Measurements from ENCODE around the gene NYAP2.

The NYAP2 gene

GRCh38 chr2:225463449-225463848 is 63.9 kb downstream of the NYAP2 start:
- Histone ChIP-seq H3K4me1 (ENCODE audit: control extremely low read depth in 1 of 4, control insufficient read depth in 4 of 4, insufficient read depth in 4 of 4, low read length in 3 of 4) (peaks cover 0 to 25% (median 3%) of the 10 kb centered on the region in 4 experiments), H3K4me3 (ENCODE audit: control insufficient read depth in 1 of 7, extremely low read depth in 1 of 7, insufficient read depth in 4 of 7, low read depth in 2 of 7, low read length in 6 of 7) (no peak overlapping the region), H3K36me3 (ENCODE audit: control insufficient read depth in 4 of 4, insufficient read depth in 4 of 4, low read length in 3 of 4) (no peaks in the 10 kb centered on the region), H3K9me3 (ENCODE audit: control extremely low read depth in 1 of 5, control insufficient read depth in 4 of 5, insufficient read depth in 2 of 5, low read depth in 1 of 5, low read length in 4 of 5) (no peaks in the 10 kb centered on the region), H3K27me3 (replicated peaks in 2 of 5; ENCODE audit: control insufficient read depth in 4 of 5, insufficient read depth in 5 of 5, low read length in 4 of 5) (no peaks in the 10 kb centered on the region), H3K27ac (ENCODE audit: insufficient read depth in 1 of 2, low read depth in 1 of 2, low read length in 2 of 2, poor library complexity in 1 of 2, severe bottlenecking in 2 of 2) (no peak overlapping the region)
- POLR2A ChIA-PET = no interaction called here
- no CpG with 5 or more reads among the region's 1 CpG for WGBS (ENCODE audit: insufficient coverage)
- CTCF ChIA-PET = no interaction called here
- no peak for DNase-seq

- ChIA-PET POLR2A (interaction anchor here (0.6 kb wide), 1 partner anchor 78 kb away, joined by 4 read pairs; no protein-coding TSS in a partner anchor), CTCF (interaction anchor here (0.7 kb wide), 1 partner anchor 201 kb away, joined by 3 read pairs; no protein-coding TSS in a partner anchor)
- Histone ChIP-seq H3K27ac (ENCODE audit: insufficient read depth in 1 of 2, low read depth in 1 of 2, low read length in 2 of 2, poor library complexity in 1 of 2, severe bottlenecking in 2 of 2) (peak overlapping the region in 1 of 2 experiments; percentile 32), H3K36me3 (ENCODE audit: control insufficient read depth in 4 of 4, insufficient read depth in 4 of 4, low read length in 3 of 4) (no peaks in the 10 kb centered on the region), H3K27me3 (replicated peaks in 2 of 5; ENCODE audit: control insufficient read depth in 4 of 5, insufficient read depth in 5 of 5, low read length in 4 of 5) (no peaks in the 10 kb centered on the region), H3K9me3 (ENCODE audit: control extremely low read depth in 1 of 5, control insufficient read depth in 4 of 5, insufficient read depth in 2 of 5, low read depth in 1 of 5, low read length in 4 of 5) (no peaks in the 10 kb centered on the region), H3K4me1 (ENCODE audit: control extremely low read depth in 1 of 4, control insufficient read depth in 4 of 4, insufficient read depth in 4 of 4, low read length in 3 of 4) (peaks cover 0 to 25% (median 3%) of the 10 kb centered on the region in 4 experiments), H3K4me3 (ENCODE audit: control insufficient read depth in 1 of 7, extremely low read depth in 1 of 7, insufficient read depth in 4 of 7, low read depth in 2 of 7, low read length in 6 of 7) (peak overlapping the region in 5 of 7 experiments; percentile 16 to 82 (median 60))
- WGBS (ENCODE audit: insufficient coverage) = 57% methylated on average over 7 of the region's 10 CpGs
- peak; percentile 22 to 45 (median 28) for DNase-seq
Measured at GRCh38 chr2:225464346-225465025, 65.0 kb downstream of the NYAP2 start.

DNA sequence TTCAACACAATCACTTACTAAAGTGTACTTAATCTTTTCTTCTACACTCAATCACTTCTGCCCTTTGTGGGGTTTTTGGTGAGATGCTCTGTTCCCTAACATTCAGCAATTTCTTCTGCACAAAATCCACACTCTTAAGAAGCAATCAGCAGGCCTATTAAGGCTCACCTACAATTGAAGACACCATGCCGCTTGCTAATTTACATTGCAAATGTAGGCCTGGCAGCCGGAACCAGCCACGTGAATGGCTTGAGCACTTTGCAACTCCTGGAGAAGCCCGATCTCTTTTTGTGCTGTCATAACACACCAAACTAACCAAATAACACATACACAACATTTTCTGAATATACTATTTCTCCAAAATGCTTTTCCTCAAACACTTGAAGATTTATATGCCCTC is 66.3 kb downstream of the NYAP2 start:
- POLR2A ChIA-PET = no interaction called here
- WGBS (ENCODE audit: insufficient coverage) = 100% methylated on average over 3 of the region's 4 CpGs

GRCh38 chr2:225466891-225467604 is 67.5 kb downstream of the NYAP2 start:
- Histone ChIP-seq H3K4me1 (ENCODE audit: control extremely low read depth in 1 of 4, control insufficient read depth in 4 of 4, insufficient read depth in 4 of 4, low read length in 3 of 4) (peaks cover 0 to 25% (median 3%) of the 10 kb centered on the region in 4 experiments), H3K36me3 (ENCODE audit: control insufficient read depth in 4 of 4, insufficient read depth in 4 of 4, low read length in 3 of 4) (no peaks in the 10 kb centered on the region), H3K4me3 (ENCODE audit: control insufficient read depth in 1 of 7, extremely low read depth in 1 of 7, insufficient read depth in 4 of 7, low read depth in 2 of 7, low read length in 6 of 7) (peak overlapping the region in 2 of 7 experiments; percentile 4 to 37), H3K9me3 (ENCODE audit: control extremely low read depth in 1 of 5, control insufficient read depth in 4 of 5, insufficient read depth in 2 of 5, low read depth in 1 of 5, low read length in 4 of 5) (no peaks in the 10 kb centered on the region), H3K27ac (ENCODE audit: insufficient read depth in 1 of 2, low read depth in 1 of 2, low read length in 2 of 2, poor library complexity in 1 of 2, severe bottlenecking in 2 of 2) (no peak overlapping the region), H3K27me3 (replicated peaks in 2 of 5; ENCODE audit: control insufficient read depth in 4 of 5, insufficient read depth in 5 of 5, low read length in 4 of 5) (no peaks in the 10 kb centered on the region)
- ChIA-PET CTCF (no interaction called here), POLR2A (no interaction called here)
- DNase-seq = peak in 2 of 3 donors; percentile 36 to 52
- WGBS (ENCODE audit: insufficient coverage) = 50% methylated on average over 7 of the region's 9 CpGs

More for the DNA sequence above, 66.3 kb downstream of the NYAP2 start:
- Histone ChIP-seq H3K4me3 (ENCODE audit: control insufficient read depth in 1 of 7, extremely low read depth in 1 of 7, insufficient read depth in 4 of 7, low read depth in 2 of 7, low read length in 6 of 7) (no peak overlapping the region), H3K4me1 (ENCODE audit: control extremely low read depth in 1 of 4, control insufficient read depth in 4 of 4, insufficient read depth in 4 of 4, low read length in 3 of 4) (peaks cover 0 to 25% (median 3%) of the 10 kb centered on the region in 4 experiments), H3K9me3 (ENCODE audit: control extremely low read depth in 1 of 5, control insufficient read depth in 4 of 5, insufficient read depth in 2 of 5, low read depth in 1 of 5, low read length in 4 of 5) (no peaks in the 10 kb centered on the region), H3K36me3 (ENCODE audit: control insufficient read depth in 4 of 4, insufficient read depth in 4 of 4, low read length in 3 of 4) (no peaks in the 10 kb centered on the region), H3K27ac (ENCODE audit: insufficient read depth in 1 of 2, low read depth in 1 of 2, low read length in 2 of 2, poor library complexity in 1 of 2, severe bottlenecking in 2 of 2) (no peak overlapping the region), H3K27me3 (replicated peaks in 2 of 5; ENCODE audit: control insufficient read depth in 4 of 5, insufficient read depth in 5 of 5, low read length in 4 of 5) (no peaks in the 10 kb centered on the region)
- CTCF ChIA-PET = no interaction called here
- no peak for DNase-seq

DNA sequence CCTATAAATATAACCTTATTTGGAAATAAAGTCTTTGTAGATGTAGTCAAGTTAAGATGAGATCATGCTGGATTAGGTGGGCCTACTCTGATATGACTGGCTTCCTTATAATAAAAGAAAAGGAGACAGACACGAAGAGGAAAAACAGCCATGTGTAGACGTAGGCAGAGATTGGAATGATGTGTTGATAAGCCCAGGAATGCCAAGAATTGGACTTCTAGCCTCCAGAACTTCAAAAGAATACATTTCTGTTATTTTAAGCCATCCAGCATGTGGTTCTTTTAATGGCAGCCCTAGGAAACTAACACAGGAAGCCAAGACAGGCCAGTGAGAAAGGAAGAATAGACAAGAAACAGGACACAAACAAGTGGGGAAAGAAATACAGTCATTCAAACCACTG is 68.6 kb downstream of the NYAP2 start:
- H3K27ac ChIP-seq (ENCODE audit: insufficient read depth in 1 of 2, low read depth in 1 of 2, low read length in 2 of 2, poor library complexity in 1 of 2, severe bottlenecking in 2 of 2) = no peak overlapping the region
- no CpG with 5 or more reads among the region's 2 CpGs for WGBS (ENCODE audit: insufficient coverage)
- H3K27me3 ChIP-seq (replicated peaks in 2 of 5; ENCODE audit: control insufficient read depth in 4 of 5, insufficient read depth in 5 of 5, low read length in 4 of 5) = no peaks in the 10 kb centered on the region
- H3K9me3 ChIP-seq (ENCODE audit: control extremely low read depth in 1 of 5, control insufficient read depth in 4 of 5, insufficient read depth in 2 of 5, low read depth in 1 of 5, low read length in 4 of 5) = no peaks in the 10 kb centered on the region
- DNase-seq = no peak
- ChIA-PET CTCF (no interaction called here), POLR2A (no interaction called here)
- H3K36me3 ChIP-seq (ENCODE audit: control insufficient read depth in 4 of 4, insufficient read depth in 4 of 4, low read length in 3 of 4) = no peaks in the 10 kb centered on the region
- peaks cover 0 to 25% (median 3%) of the 10 kb centered on the region in 4 experiments for H3K4me1 ChIP-seq (ENCODE audit: control extremely low read depth in 1 of 4, control insufficient read depth in 4 of 4, insufficient read depth in 4 of 4, low read length in 3 of 4)
- no peak overlapping the region for H3K4me3 ChIP-seq (ENCODE audit: control insufficient read depth in 1 of 7, extremely low read depth in 1 of 7, insufficient read depth in 4 of 7, low read depth in 2 of 7, low read length in 6 of 7)

GRCh38 chr2:225471039-225471438 is 71.5 kb downstream of the NYAP2 start:
- Histone ChIP-seq H3K9me3 (ENCODE audit: control extremely low read depth in 1 of 5, control insufficient read depth in 4 of 5, insufficient read depth in 2 of 5, low read depth in 1 of 5, low read length in 4 of 5) (no peaks in the 10 kb centered on the region), H3K27ac (ENCODE audit: insufficient read depth in 1 of 2, low read depth in 1 of 2, low read length in 2 of 2, poor library complexity in 1 of 2, severe bottlenecking in 2 of 2) (no peak overlapping the region), H3K36me3 (ENCODE audit: control insufficient read depth in 4 of 4, insufficient read depth in 4 of 4, low read length in 3 of 4) (no peaks in the 10 kb centered on the region), H3K4me3 (ENCODE audit: control insufficient read depth in 1 of 7, extremely low read depth in 1 of 7, insufficient read depth in 4 of 7, low read depth in 2 of 7, low read length in 6 of 7) (no peak overlapping the region), H3K27me3 (replicated peaks in 2 of 5; ENCODE audit: control insufficient read depth in 4 of 5, insufficient read depth in 5 of 5, low read length in 4 of 5) (no peaks in the 10 kb centered on the region), H3K4me1 (ENCODE audit: control extremely low read depth in 1 of 4, control insufficient read depth in 4 of 4, insufficient read depth in 4 of 4, low read length in 3 of 4) (peaks cover 0 to 12% (median 3%) of the 10 kb centered on the region in 4 experiments)
- no CpG with 5 or more reads among the region's 3 CpGs for WGBS (ENCODE audit: insufficient coverage)
- ChIA-PET POLR2A (no interaction called here), CTCF (no interaction called here)
- DNase-seq = no peak

- H3K4me3 ChIP-seq (ENCODE audit: control insufficient read depth in 1 of 7, extremely low read depth in 1 of 7, insufficient read depth in 4 of 7, low read depth in 2 of 7, low read length in 6 of 7) = no peak overlapping the region
- DNase-seq = no peak
- no peaks in the 10 kb centered on the region for H3K36me3 ChIP-seq (ENCODE audit: control insufficient read depth in 4 of 4, insufficient read depth in 4 of 4, low read length in 3 of 4)
- no peaks in the 10 kb centered on the region for H3K27me3 ChIP-seq (replicated peaks in 2 of 5; ENCODE audit: control insufficient read depth in 4 of 5, insufficient read depth in 5 of 5, low read length in 4 of 5)
- CTCF ChIA-PET = no interaction called here
- no CpG with 5 or more reads among the region's 2 CpGs for WGBS (ENCODE audit: insufficient coverage)
- H3K4me1 ChIP-seq (ENCODE audit: control extremely low read depth in 1 of 4, control insufficient read depth in 4 of 4, insufficient read depth in 4 of 4, low read length in 3 of 4) = peaks cover 0 to 8% (median 3%) of the 10 kb centered on the region in 4 experiments
- POLR2A ChIA-PET = no interaction called here
- no peak overlapping the region for H3K27ac ChIP-seq (ENCODE audit: insufficient read depth in 1 of 2, low read depth in 1 of 2, low read length in 2 of 2, poor library complexity in 1 of 2, severe bottlenecking in 2 of 2)
- no peaks in the 10 kb centered on the region for H3K9me3 ChIP-seq (ENCODE audit: control extremely low read depth in 1 of 5, control insufficient read depth in 4 of 5, insufficient read depth in 2 of 5, low read depth in 1 of 5, low read length in 4 of 5)
Measured at GRCh38 chr2:225471482-225471881, 72.0 kb downstream of the NYAP2 start.

All from common myeloid progenitor, CD34-positive (primary cell).